ENCODE data around the gene GNAQ.

The GNAQ gene

GRCh38 chr9:78004478-78005229 lies 27.0 kb downstream of the GNAQ start:
- FAIRE-seq, result no peak
- DNase-seq (ENCODE audit: low spot score), result no peak

- no peak for FAIRE-seq
- no peak for DNase-seq (ENCODE audit: low spot score)
These were observed 27.9 kb downstream of the GNAQ start for GRCh38 chr9:78003730-78004129.

- no peak for FAIRE-seq
- no peak for DNase-seq (ENCODE audit: low spot score)
These were observed 29.5 kb downstream of the GNAQ start for GRCh38 chr9:78001946-78002731.

GRCh38 chr9:78000221-78000620 lies 31.4 kb downstream of the GNAQ start:
- no peak for DNase-seq (ENCODE audit: low spot score)
- FAIRE-seq, result no peak

- DNase-seq (ENCODE audit: low spot score), result no peak
- FAIRE-seq, result no peak
These were observed 32.4 kb downstream of the GNAQ start for GRCh38 chr9:77999231-77999631.

GRCh38 chr9:77997611-77998284 lies 33.9 kb downstream of the GNAQ start:
- DNase-seq (ENCODE audit: low spot score) (no peak), FAIRE-seq (no peak)

GRCh38 chr9:77996696-77997095 lies 34.9 kb downstream of the GNAQ start:
- no peak for FAIRE-seq
- no peak for DNase-seq (ENCODE audit: low spot score)

GRCh38 chr9:77991191-77991590 lies 40.4 kb downstream of the GNAQ start:
- FAIRE-seq (no peak), DNase-seq (ENCODE audit: low spot score) (no peak)

GRCh38 chr9:77989909-77990308 lies 41.7 kb downstream of the GNAQ start:
- no peak for DNase-seq (ENCODE audit: low spot score)
- FAIRE-seq, result no peak

GRCh38 chr9:77989458-77989857 lies 42.2 kb downstream of the GNAQ start:
- FAIRE-seq (no peak), DNase-seq (ENCODE audit: low spot score) (no peak)

- DNase-seq (ENCODE audit: low spot score) (no peak), FAIRE-seq (no peak)
These were observed 43.0 kb downstream of the GNAQ start for GRCh38 chr9:77988630-77989029.

GRCh38 chr9:77987880-77988525 lies 43.6 kb downstream of the GNAQ start:
- DNase-seq (ENCODE audit: low spot score) (no peak), FAIRE-seq (no peak)

- FAIRE-seq (no peak), DNase-seq (ENCODE audit: low spot score) (no peak)
These were observed 44.4 kb downstream of the GNAQ start for GRCh38 chr9:77987081-77987656.

GRCh38 chr9:77985996-77986395 lies 45.6 kb downstream of the GNAQ start:
- FAIRE-seq (no peak), DNase-seq (ENCODE audit: low spot score) (no peak)

GRCh38 chr9:77983320-77983662 lies 48.3 kb downstream of the GNAQ start:
- DNase-seq (ENCODE audit: low spot score), result no peak
- FAIRE-seq, result no peak

GRCh38 chr9:77982581-77983319 lies 48.9 kb downstream of the GNAQ start:
- no peak for DNase-seq (ENCODE audit: low spot score)
- FAIRE-seq, result no peak

- FAIRE-seq, result no peak
- no peak for DNase-seq (ENCODE audit: low spot score)
These were observed 49.7 kb downstream of the GNAQ start for GRCh38 chr9:77981907-77982306.

GRCh38 chr9:77981332-77981731 lies 50.3 kb downstream of the GNAQ start:
- FAIRE-seq, result peak; percentile 81
- DNase-seq (ENCODE audit: low spot score), result peak; percentile 67

GRCh38 chr9:77980622-77981021 lies 51.0 kb downstream of the GNAQ start:
- no peak for DNase-seq (ENCODE audit: low spot score)
- FAIRE-seq, result no peak

- FAIRE-seq, result no peak
- no peak for DNase-seq (ENCODE audit: low spot score)
These were observed 53.4 kb downstream of the GNAQ start for GRCh38 chr9:77978086-77978781.

Measured in RCC 7860 (cell line).